ENCODE measurements around the gene KHDC1.

GRCh38 chr6:73216859-73217258 is 46.1 kb downstream of the KHDC1 start:
- TF ChIP-seq CTCF (IDR thresholded peaks at IDR 0.05; ENCODE audit: poor library complexity, severe bottlenecking), result no peak
- TF ChIP-seq POLR2AphosphoS5 (IDR thresholded peaks at IDR 0.05), result no peak

All from neural cell (in vitro differentiated cells).